C4-2B (cell line): ENCODE results near the gene MRGPRE.

Experiments
- ZFX ChIP-seq: fragments of 450-650 bp; IDR thresholded peaks from 2 replicates; pipeline ENCODE4 v1.6.1; 2017
- TF ChIP-seq, protein P1 (sequence below): fragments of 450-650 bp; conservative IDR thresholded peaks from 2 replicates; pipeline ENCODE4 v1.5.1; 2017; ENCODE audit warnings: mild to moderate bottlenecking

DNA sequence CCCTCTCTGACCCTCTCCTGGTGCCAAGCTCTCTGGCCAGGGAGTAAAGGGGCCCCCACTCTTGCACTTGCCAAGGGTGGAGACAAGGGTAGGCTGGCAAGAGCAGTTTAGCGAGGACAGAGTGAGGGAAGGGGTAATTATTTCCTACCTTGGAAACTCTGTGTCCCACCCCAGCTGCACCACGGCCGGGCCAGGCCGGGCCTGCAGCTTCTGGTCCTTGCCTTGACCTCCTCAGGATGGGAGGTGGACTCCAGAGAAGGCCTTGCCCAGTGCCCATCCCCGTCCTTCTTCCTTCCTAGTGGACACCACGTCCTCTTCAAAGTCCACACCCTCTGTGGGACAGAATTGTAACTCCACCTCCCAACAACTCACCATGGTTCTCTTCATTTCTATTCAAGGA is 48.7 kb downstream of the MRGPRE start:
- TF ChIP-seq, protein P1, sequence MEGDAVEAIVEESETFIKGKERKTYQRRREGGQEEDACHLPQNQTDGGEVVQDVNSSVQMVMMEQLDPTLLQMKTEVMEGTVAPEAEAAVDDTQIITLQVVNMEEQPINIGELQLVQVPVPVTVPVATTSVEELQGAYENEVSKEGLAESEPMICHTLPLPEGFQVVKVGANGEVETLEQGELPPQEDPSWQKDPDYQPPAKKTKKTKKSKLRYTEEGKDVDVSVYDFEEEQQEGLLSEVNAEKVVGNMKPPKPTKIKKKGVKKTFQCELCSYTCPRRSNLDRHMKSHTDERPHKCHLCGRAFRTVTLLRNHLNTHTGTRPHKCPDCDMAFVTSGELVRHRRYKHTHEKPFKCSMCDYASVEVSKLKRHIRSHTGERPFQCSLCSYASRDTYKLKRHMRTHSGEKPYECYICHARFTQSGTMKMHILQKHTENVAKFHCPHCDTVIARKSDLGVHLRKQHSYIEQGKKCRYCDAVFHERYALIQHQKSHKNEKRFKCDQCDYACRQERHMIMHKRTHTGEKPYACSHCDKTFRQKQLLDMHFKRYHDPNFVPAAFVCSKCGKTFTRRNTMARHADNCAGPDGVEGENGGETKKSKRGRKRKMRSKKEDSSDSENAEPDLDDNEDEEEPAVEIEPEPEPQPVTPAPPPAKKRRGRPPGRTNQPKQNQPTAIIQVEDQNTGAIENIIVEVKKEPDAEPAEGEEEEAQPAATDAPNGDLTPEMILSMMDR = no peak
- TF ChIP-seq ZFX = no peak
